HG02973 (cell line): ENCODE results near the gene NBEA.

Experiments used
- ATAC-seq: cut with Tn5 transposase; IDR thresholded peaks from one replicate; pipeline ENCODE4 v1.9.1; 2021; ENCODE audit warnings: moderate library complexity; ENCODE audit not compliant: unreplicated experiment

The NBEA gene

GRCh38 chr13:35473206-35473775 lies 531.2 kb downstream of the NBEA start:
- no peak for ATAC-seq

- no peak for ATAC-seq
Observed at GRCh38 chr13:35473802-35474201, 531.7 kb downstream of the NBEA start.

GRCh38 chr13:35474496-35475211 lies 532.6 kb downstream of the NBEA start:
- no peak for ATAC-seq

GRCh38 chr13:35475212-35475959 lies 533.3 kb downstream of the NBEA start:
- ATAC-seq, result no peak

GRCh38 chr13:35475960-35476943 lies 534.2 kb downstream of the NBEA start, which contains the start of gene MAB21L1:
MAB21L1 (minus strand) TSS chr13:35476689; CDS start chr13:35476138, 551 bp downstream.
- no peak for ATAC-seq

- ATAC-seq, result no peak
Observed at GRCh38 chr13:35477386-35477946, 535.4 kb downstream of the NBEA start.

- ATAC-seq, result no peak
Observed at GRCh38 chr13:35478271-35479037, 536.4 kb downstream of the NBEA start.

- no peak for ATAC-seq
Observed at GRCh38 chr13:35479038-35479492, 537.0 kb downstream of the NBEA start.

- ATAC-seq, result no peak
Observed at GRCh38 chr13:35479706-35480105, 537.6 kb downstream of the NBEA start.

- ATAC-seq, result no peak
Observed at GRCh38 chr13:35480346-35480745, 538.3 kb downstream of the NBEA start.

GRCh38 chr13:35481777-35482176 lies 539.7 kb downstream of the NBEA start:
- ATAC-seq, result no peak

GRCh38 chr13:35482527-35482926 lies 540.5 kb downstream of the NBEA start:
- no peak for ATAC-seq

GRCh38 chr13:35483761-35484160 lies 541.7 kb downstream of the NBEA start:
- ATAC-seq, result no peak

GRCh38 chr13:35484384-35484783 lies 542.3 kb downstream of the NBEA start:
- no peak for ATAC-seq

- ATAC-seq, result no peak
Observed at GRCh38 chr13:35485424-35485823, 543.4 kb downstream of the NBEA start.

- no peak for ATAC-seq
Observed at GRCh38 chr13:35489050-35489449, 547.0 kb downstream of the NBEA start.

- no peak for ATAC-seq
Observed at GRCh38 chr13:35496006-35496405, 553.9 kb downstream of the NBEA start.

GRCh38 chr13:35496761-35497386 lies 554.8 kb downstream of the NBEA start:
- no peak for ATAC-seq

GRCh38 chr13:35498231-35498630 lies 556.2 kb downstream of the NBEA start:
- no peak for ATAC-seq
